Lower leg skin (tissue), 3 donors: ENCODE results near the gene SNCB.

Experiments
- POLR2A ChIP-seq, 2 donors: fragments of 450-650 bp; IDR thresholded peaks; one replicate each; pipeline ENCODE4 v1.6.1; 2016 to 2017; ENCODE audit warnings: antibody characterized with exemption in 2 of 2, mild to moderate bottlenecking in 1 of 2, moderate library complexity in 1 of 2
- TF ChIP-seq, protein P1 (sequence below), 3 donors: fragments of 450-650 bp; IDR thresholded peaks; one replicate each; pipeline ENCODE4 v1.5.1; 2016; ENCODE audit warnings: antibody characterized with exemption in 3 of 3, mild to moderate bottlenecking in 3 of 3, moderate library complexity in 2 of 3

DNA sequence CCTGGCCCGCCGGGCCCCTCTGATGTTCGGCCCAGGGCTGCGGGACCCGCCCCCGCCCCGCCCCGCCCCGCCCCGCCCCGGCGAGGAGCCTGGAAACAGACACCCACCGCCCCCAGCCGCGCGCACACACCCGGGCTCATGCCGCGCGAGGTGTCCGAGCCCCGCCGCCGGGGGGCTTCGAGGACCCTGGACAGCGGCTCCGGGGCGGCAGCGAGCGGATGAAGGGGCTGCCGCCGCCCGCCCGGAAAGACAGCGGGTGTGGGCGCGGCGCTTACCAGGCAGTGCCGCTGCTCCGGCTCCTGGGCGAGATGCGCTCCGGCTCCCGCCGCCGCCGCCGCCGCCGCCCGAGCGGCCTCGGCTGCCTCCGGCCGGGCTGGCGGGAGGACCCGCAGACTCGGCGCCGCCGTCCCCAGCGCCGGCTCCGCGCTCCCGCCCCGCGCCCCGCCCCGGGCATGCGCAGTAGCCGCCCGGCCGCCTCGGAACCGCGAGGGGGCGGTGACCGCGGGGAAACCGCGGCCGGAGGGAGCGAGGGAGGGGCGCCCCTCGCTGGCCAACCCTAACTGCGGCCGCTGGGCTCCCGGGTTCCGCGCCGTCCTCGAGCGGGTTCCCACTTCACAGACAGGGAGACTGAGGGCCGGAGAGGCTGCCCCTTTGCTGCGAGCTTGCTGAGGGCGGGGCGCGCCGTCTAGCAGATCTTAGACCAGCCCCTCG is 20.5 kb downstream of the SNCB start, which contains the start of gene GPRIN1:
- TF ChIP-seq POLR2A (IDR thresholded peaks at IDR 0.05) = no peak
- TF ChIP-seq, protein P1, sequence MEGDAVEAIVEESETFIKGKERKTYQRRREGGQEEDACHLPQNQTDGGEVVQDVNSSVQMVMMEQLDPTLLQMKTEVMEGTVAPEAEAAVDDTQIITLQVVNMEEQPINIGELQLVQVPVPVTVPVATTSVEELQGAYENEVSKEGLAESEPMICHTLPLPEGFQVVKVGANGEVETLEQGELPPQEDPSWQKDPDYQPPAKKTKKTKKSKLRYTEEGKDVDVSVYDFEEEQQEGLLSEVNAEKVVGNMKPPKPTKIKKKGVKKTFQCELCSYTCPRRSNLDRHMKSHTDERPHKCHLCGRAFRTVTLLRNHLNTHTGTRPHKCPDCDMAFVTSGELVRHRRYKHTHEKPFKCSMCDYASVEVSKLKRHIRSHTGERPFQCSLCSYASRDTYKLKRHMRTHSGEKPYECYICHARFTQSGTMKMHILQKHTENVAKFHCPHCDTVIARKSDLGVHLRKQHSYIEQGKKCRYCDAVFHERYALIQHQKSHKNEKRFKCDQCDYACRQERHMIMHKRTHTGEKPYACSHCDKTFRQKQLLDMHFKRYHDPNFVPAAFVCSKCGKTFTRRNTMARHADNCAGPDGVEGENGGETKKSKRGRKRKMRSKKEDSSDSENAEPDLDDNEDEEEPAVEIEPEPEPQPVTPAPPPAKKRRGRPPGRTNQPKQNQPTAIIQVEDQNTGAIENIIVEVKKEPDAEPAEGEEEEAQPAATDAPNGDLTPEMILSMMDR (IDR thresholded peaks at IDR 0.05) = no peak
